Endothelial cell of umbilical vein (primary cell): ENCODE results near the gene SETD1A. TPM values are rescaled to one million over a fixed set of nuclear protein-coding genes. Genes with fewer than 3 reads are reported as not detected.

Experiments
- BruUV-seq: library from RNA; stranded (reverse); fragments of 400-500 nt; replicated peaks from 2 replicates; lab custom pipeline; 2021; lab: Mats Ljungman, UMichigan
- CTCF ChIA-PET: fragments of 300-600, 350-600 bp; sonication (Branson Sonifier 250); formaldehyde crosslinking; loops from one replicate; lab custom pipeline; 2021; ENCODE audit warnings: antibody characterized with exemption, inconsistent platforms; lab: Charles Lee
- POLR2A ChIA-PET: fragments of 300-600, 350-600 bp; sonication (Branson Sonifier 250); formaldehyde crosslinking; loops from one replicate; lab custom pipeline; 2021; ENCODE audit warnings: antibody characterized with exemption, inconsistent platforms; lab: Charles Lee
- DNase-seq: peaks from one replicate; pipeline ENCODE4 v3.0.0-alpha.2; 2011; ENCODE audit warnings: low read depth, low spot score
- FAIRE-seq: peaks from 2 replicates; lab custom pipeline; 2011; peaks lifted over from hg19 to GRCh38; lab: Jason Lieb, UNC
- H2AFZ ChIP-seq: 2 replicates; pipeline ENCODE4 v1.6.0; 2012; ENCODE audit warnings: low read depth, low read length, control low read depth, inconsistent platforms
- H3K27ac ChIP-seq: 2 replicates; pipeline ENCODE4 v1.5.1; 2011; ENCODE audit warnings: low read depth, mild to moderate bottlenecking, control low read depth, low read length, moderate library complexity; ENCODE audit not compliant: insufficient read depth
- H3K27me3 ChIP-seq, 2 experiments: 2 replicates each; pipeline versions ENCODE4 v1.6.0 to v1.6.1; 2011; ENCODE audit warnings: low read length in 2 of 2, mixed read lengths in 1 of 2; ENCODE audit not compliant: control insufficient read depth in 2 of 2, insufficient read depth in 2 of 2
- H3K36me3 ChIP-seq, 2 experiments: 2 replicates in 1 of 2; 3 replicates in 1 of 2; pipeline ENCODE4 v1.5.1; 2011; ENCODE audit warnings: low read length in 2 of 2, mild to moderate bottlenecking in 1 of 2, moderate library complexity in 1 of 2; ENCODE audit not compliant: control insufficient read depth in 2 of 2, insufficient read depth in 2 of 2; ENCODE audit errors: extremely low read depth in 1 of 2
- H3K4me1 ChIP-seq: 3 replicates; pipeline ENCODE4 v1.5.1; 2011; ENCODE audit warnings: mild to moderate bottlenecking, low read length; ENCODE audit not compliant: control insufficient read depth, insufficient read depth; ENCODE audit errors: extremely low read depth
- H3K4me2 ChIP-seq: 2 replicates; pipeline ENCODE4 v1.6.1; 2011; ENCODE audit warnings: low read length, control low read depth, mixed read lengths; ENCODE audit not compliant: insufficient read depth
- H3K4me3 ChIP-seq, 3 experiments: fragments of 200-600 bp in 1 of 3; sonication (generic), shearing (Covaris generic) in 1 of 3; replicated peaks in 1 of 3; 2 replicates each; pipeline ENCODE4 v1.5.1; 2011 to 2016; ENCODE audit warnings: control low read depth in 3 of 3, low read length in 3 of 3, mild to moderate bottlenecking in 2 of 3, inconsistent platforms in 1 of 3, low read depth in 1 of 3, moderate library complexity in 1 of 3; ENCODE audit not compliant: insufficient read depth in 1 of 3
- H3K79me2 ChIP-seq: 2 replicates; pipeline ENCODE4 v1.6.0; 2012; ENCODE audit warnings: low read length, inconsistent platforms; ENCODE audit not compliant: control insufficient read depth, insufficient read depth
- H3K9ac ChIP-seq: replicated peaks from 2 replicates; pipeline ENCODE3; 2011; ENCODE audit warnings: low read length, control low read depth; ENCODE audit not compliant: insufficient read depth; ENCODE audit errors: extremely low read depth
- H3K9me1 ChIP-seq: replicated peaks from 3 replicates; pipeline ENCODE4 v1.6.0; 2011; ENCODE audit warnings: mild to moderate bottlenecking, low read length; ENCODE audit not compliant: control insufficient read depth, insufficient read depth; ENCODE audit errors: extremely low read depth
- H3K9me3 ChIP-seq: replicated peaks from 2 replicates; pipeline ENCODE4 v1.5.1; 2012; ENCODE audit warnings: low read length, inconsistent platforms; ENCODE audit not compliant: control insufficient read depth, insufficient read depth
- H4K20me1 ChIP-seq: replicated peaks from 2 replicates; pipeline ENCODE3; 2011; ENCODE audit warnings: mild to moderate bottlenecking, low read length; ENCODE audit not compliant: control insufficient read depth, insufficient read depth; ENCODE audit errors: extremely low read depth
- EZH2 ChIP-seq: IDR thresholded peaks from 2 replicates; pipeline ENCODE4 v1.6.1; 2012; ENCODE audit warnings: borderline replicate concordance, low read depth, mild to moderate bottlenecking, moderate library complexity, low read length, inconsistent platforms; ENCODE audit not compliant: severe bottlenecking
- FOS ChIP-seq: IDR thresholded peaks from 2 replicates; pipeline ENCODE4 v1.6.1; 2011; ENCODE audit warnings: mild to moderate bottlenecking, low read length, moderate library complexity, borderline replicate concordance; ENCODE audit not compliant: insufficient read depth
- GATA2 ChIP-seq: IDR thresholded peaks from 2 replicates; pipeline ENCODE4 v1.7.0; 2011; ENCODE audit warnings: low read depth, mild to moderate bottlenecking, moderate library complexity, mixed read lengths, low read length; ENCODE audit not compliant: insufficient read length, insufficient read depth
- JUN ChIP-seq: IDR thresholded peaks from 2 replicates; pipeline ENCODE4 v1.6.1; 2011; ENCODE audit warnings: borderline replicate concordance, low read depth; ENCODE audit not compliant: insufficient read length, insufficient read depth
- MYC ChIP-seq: IDR thresholded peaks from one replicate; pipeline ENCODE4 v1.6.1; 2011; ENCODE audit warnings: mild to moderate bottlenecking, low read depth, low read length
- POLR2A ChIP-seq: IDR thresholded peaks from 2 replicates; pipeline ENCODE4 v1.6.1; 2012; ENCODE audit warnings: low read depth, mild to moderate bottlenecking, control low read depth, low read length
- POLR2AphosphoS5 ChIP-seq: IDR thresholded peaks from 2 replicates; pipeline ENCODE4 v1.6.1; 2012; ENCODE audit warnings: low read depth, mild to moderate bottlenecking, control low read depth, low read length, moderate library complexity; ENCODE audit not compliant: insufficient read depth
- dilution Hi-C: fragments of 300-500 bp; cut with MboI; formaldehyde crosslinking; loops from one replicate; pipeline ENCODE4 v1.15.0; 2019; ENCODE audit warnings: low sequenced_read_pairs; ENCODE audit not compliant: extremely low pct_ligation_motif_present
- intact Hi-C: fragments of 100-400 bp; cut with micrococcal nuclease; formaldehyde crosslinking; loops from one replicate; pipeline ENCODE4 v1.10.0; 2022
- polyA plus RNA-seq, 4 experiments: library from polyadenylated mRNA; depleted of rRNA in 3 of 4; stranded (reverse) in 3 of 4; unstranded in 1 of 4; fragments of >200 nt; gene quantifications; 2 replicates each; pipeline versions ENCODE4 v1.2.1 to v1.2.3, GENCODE V29; 2011 to 2012; ENCODE audit warnings: missing spikeins in 1 of 4
- total RNA-seq: library from RNA; stranded (reverse); gene quantifications from 2 replicates; pipeline ENCODE4 v1.2.3, GENCODE V29; 2021
- TF ChIP-seq, protein P1 (sequence below): IDR thresholded peaks from 2 replicates; pipeline ENCODE4 v1.6.1; 2011; ENCODE audit not compliant: insufficient read depth, insufficient read length
- TF ChIP-seq, protein P2 (sequence below), 2 donors: IDR thresholded peaks; 1 replicate in 1 of 2; 2 replicates in 1 of 2; pipeline ENCODE4 v1.5.1; 2011; ENCODE audit warnings: low read length in 2 of 2, mild to moderate bottlenecking in 2 of 2, moderate library complexity in 2 of 2, control low read depth in 1 of 2, inconsistent platforms in 1 of 2, low read depth in 1 of 2; ENCODE audit not compliant: insufficient read depth in 1 of 2; ENCODE audit errors: extremely low read depth in 1 of 2

The SETD1A gene
- total and polyA plus RNA-seq, 2 donors (not counting 3 experiments of a cell fraction or from before 2014, with no cell fraction given) = 3.5 to 21.3 TPM

DNA sequence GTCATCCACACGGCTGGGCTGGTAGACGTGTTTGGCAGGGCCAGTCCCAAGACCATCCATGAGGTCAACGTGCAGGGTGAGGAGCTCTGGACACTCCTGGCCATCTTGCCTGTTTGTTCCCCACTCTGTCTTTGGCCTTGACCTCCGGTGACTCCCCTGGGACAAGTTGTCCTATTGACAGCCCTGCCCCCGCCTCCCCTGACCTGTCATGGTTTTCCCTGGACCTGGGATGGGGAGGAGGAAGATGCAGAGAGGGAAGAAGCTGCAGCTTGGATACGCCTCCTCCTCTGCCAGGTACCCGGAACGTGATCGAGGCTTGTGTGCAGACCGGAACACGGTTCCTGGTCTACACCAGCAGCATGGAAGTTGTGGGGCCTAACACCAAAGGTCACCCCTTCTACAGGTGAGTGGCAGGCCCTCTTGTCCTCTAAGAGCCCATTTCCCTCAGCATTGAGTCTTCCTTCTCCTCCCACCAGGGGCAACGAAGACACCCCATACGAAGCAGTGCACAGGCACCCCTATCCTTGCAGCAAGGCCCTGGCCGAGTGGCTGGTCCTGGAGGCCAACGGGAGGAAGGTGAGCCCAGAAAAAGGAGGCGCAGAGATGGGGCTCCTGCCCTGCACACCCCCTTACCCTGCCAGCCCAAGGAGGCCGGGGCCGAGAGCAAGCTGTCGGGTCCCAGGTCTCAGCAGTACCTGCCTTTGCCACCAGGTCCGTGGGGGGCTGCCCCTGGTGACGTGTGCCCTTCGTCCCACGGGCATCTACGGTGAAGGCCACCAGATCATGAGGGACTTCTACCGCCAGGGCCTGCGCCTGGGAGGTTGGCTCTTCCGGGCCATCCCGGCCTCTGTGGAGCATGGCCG, 28.8 kb downstream of the SETD1A start:
- ChIA-PET POLR2A (interaction anchor here (1.2 kb wide), 1 partner anchor 193 kb away, joined by 4 read pairs; the partner anchor contains the start of gene FUS), CTCF (interaction anchor here (0.8 to 5.0 kb wide), 13 partner anchors 8 to 882 kb away, joined by 3 to 66 read pairs (median 12); partner anchors contain the start of genes KAT8, STX4, VKORC1 and ZNF646)
- Histone ChIP-seq H3K36me3 (peaks cover 3 to 5% of the 10 kb centered on the region in 2 experiments), H3K9ac (no peak overlapping the region), H4K20me1 (no peaks in the 10 kb centered on the region), H3K27ac (no peak overlapping the region), H3K4me2 (no peak overlapping the region), H2AFZ (no peak overlapping the region), H3K4me1 (no peaks in the 10 kb centered on the region), H3K4me3 (no peak overlapping the region), H3K9me3 (no peaks in the 10 kb centered on the region), H3K79me2 (no peaks in the 10 kb centered on the region), H3K9me1 (no peaks in the 10 kb centered on the region), H3K27me3 (no peaks in the 10 kb centered on the region)
- no peak for FAIRE-seq
- DNase-seq = no peak
- BruUV-seq = no TSS peak
- dilution Hi-C loops (no loop called here), intact Hi-C loops (loop anchor here (10.0 kb wide), 1 partner anchor 708 kb away; no protein-coding TSS in a partner anchor)
- TF ChIP-seq FOS = no peak
- TF ChIP-seq, protein P1, sequence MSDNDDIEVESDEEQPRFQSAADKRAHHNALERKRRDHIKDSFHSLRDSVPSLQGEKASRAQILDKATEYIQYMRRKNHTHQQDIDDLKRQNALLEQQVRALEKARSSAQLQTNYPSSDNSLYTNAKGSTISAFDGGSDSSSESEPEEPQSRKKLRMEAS = no peak
- TF ChIP-seq POLR2AphosphoS5 = no peak
- no peak for TF ChIP-seq EZH2
- no peak for TF ChIP-seq MYC
- TF ChIP-seq, protein P2, sequence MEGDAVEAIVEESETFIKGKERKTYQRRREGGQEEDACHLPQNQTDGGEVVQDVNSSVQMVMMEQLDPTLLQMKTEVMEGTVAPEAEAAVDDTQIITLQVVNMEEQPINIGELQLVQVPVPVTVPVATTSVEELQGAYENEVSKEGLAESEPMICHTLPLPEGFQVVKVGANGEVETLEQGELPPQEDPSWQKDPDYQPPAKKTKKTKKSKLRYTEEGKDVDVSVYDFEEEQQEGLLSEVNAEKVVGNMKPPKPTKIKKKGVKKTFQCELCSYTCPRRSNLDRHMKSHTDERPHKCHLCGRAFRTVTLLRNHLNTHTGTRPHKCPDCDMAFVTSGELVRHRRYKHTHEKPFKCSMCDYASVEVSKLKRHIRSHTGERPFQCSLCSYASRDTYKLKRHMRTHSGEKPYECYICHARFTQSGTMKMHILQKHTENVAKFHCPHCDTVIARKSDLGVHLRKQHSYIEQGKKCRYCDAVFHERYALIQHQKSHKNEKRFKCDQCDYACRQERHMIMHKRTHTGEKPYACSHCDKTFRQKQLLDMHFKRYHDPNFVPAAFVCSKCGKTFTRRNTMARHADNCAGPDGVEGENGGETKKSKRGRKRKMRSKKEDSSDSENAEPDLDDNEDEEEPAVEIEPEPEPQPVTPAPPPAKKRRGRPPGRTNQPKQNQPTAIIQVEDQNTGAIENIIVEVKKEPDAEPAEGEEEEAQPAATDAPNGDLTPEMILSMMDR (IDR thresholded peaks at IDR 0.05; ENCODE audit: extremely low read depth in 1 of 2, insufficient read depth in 1 of 2, low read depth in 1 of 2, low read length in 2 of 2) = no peak
- TF ChIP-seq GATA2 = no peak
- TF ChIP-seq POLR2A = no peak
- TF ChIP-seq JUN = no peak
